GM12874 (cell line): ENCODE data around the gene CEP170B.

Experiments
- CTCF ChIP-seq: IDR thresholded peaks from 2 replicates; pipeline ENCODE4 v1.5.1; 2011; ENCODE audit warnings: low read depth, mild to moderate bottlenecking, control low read depth, low read length, moderate library complexity; ENCODE audit not compliant: insufficient read depth

Gene CEP170B

GRCh38 chr14:104898195-104898558 is 33.1 kb downstream of the CEP170B start:
- no peak for TF ChIP-seq CTCF

- TF ChIP-seq CTCF = no peak
Observed at GRCh38 chr14:104898870-104899510, 33.9 kb downstream of the CEP170B start.

- TF ChIP-seq CTCF = no peak
Observed at GRCh38 chr14:104899781-104900180, 34.7 kb downstream of the CEP170B start.

- no peak for TF ChIP-seq CTCF
Observed at GRCh38 chr14:104900639-104901512, 35.8 kb downstream of the CEP170B start.

- no peak for TF ChIP-seq CTCF
Observed at GRCh38 chr14:104903990-104904389, 38.9 kb downstream of the CEP170B start.

- no peak for TF ChIP-seq CTCF
Observed at GRCh38 chr14:104908303-104908702, 43.2 kb downstream of the CEP170B start.

GRCh38 chr14:104912053-104912452 is 47.0 kb downstream of the CEP170B start:
- no peak for TF ChIP-seq CTCF
